GM12874 (cell line): Measurements from ENCODE around the gene FHOD3.

Experiments used
- CTCF ChIP-seq: IDR thresholded peaks from 2 replicates; pipeline ENCODE4 v1.5.1; 2011; ENCODE audit warnings: low read depth, mild to moderate bottlenecking, control low read depth, low read length, moderate library complexity; ENCODE audit not compliant: insufficient read depth

FHOD3 gene

GRCh38 chr18:36297417-36298125, at the start of gene FHOD3:
FHOD3 (plus strand) TSS chr18:36297713; CDS start chr18:36297836, 123 bp downstream.
- TF ChIP-seq CTCF: no peak

- no peak for TF ChIP-seq CTCF
These were observed 48.1 kb upstream of the FHOD3 start for GRCh38 chr18:36249392-36249791.

- TF ChIP-seq CTCF: no peak
These were observed 46.7 kb upstream of the FHOD3 start for GRCh38 chr18:36250827-36251226.

GRCh38 chr18:36255072-36255698, 42.3 kb upstream of the FHOD3 start:
- no peak for TF ChIP-seq CTCF

- no peak for TF ChIP-seq CTCF
These were observed 41.4 kb upstream of the FHOD3 start for GRCh38 chr18:36256094-36256493.

GRCh38 chr18:36262971-36263370, 34.5 kb upstream of the FHOD3 start:
- no peak for TF ChIP-seq CTCF

GRCh38 chr18:36264283-36264682, 33.2 kb upstream of the FHOD3 start:
- TF ChIP-seq CTCF: no peak
